GM12873 (cell line): ENCODE results near the gene ODC1.

ENCODE experiments used
- CTCF ChIP-seq: IDR thresholded peaks from 2 replicates; pipeline ENCODE4 v1.5.1; 2012; ENCODE audit warnings: low read depth, mild to moderate bottlenecking, moderate library complexity, low read length, control low read depth; ENCODE audit not compliant: insufficient read depth; ENCODE audit errors: missing control alignments

ODC1 gene

GRCh38 chr2:10476723-10477442, 28.8 kb upstream of the ODC1 start:
- no peak for TF ChIP-seq CTCF

GRCh38 chr2:10475811-10476660, 27.9 kb upstream of the ODC1 start:
- TF ChIP-seq CTCF: no peak

DNA sequence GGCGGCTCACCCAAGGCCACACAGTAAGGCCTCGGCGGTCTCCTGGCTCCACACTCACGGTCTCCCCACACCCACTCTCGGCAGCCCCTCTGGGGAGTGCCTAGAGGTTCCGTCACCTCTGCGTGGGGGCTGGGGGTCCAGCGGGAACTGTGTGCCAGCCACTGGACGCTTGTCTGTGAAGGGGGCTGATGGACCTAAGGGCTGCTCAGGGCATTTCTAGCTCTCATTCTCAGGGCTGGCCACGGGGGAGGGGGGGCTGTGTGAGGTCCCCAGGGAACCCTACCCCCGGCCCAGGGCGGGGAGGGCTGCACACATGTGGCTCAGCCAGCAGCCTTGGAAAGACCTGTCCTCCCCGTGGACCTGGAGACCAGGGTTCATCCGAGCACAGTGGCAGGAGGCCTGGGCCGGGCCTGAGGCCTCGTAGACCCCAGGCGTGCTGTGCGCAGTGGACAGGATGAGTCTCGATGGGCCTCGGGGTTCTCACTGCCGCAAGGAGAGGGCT, 27.1 kb upstream of the ODC1 start:
- no peak for TF ChIP-seq CTCF

DNA sequence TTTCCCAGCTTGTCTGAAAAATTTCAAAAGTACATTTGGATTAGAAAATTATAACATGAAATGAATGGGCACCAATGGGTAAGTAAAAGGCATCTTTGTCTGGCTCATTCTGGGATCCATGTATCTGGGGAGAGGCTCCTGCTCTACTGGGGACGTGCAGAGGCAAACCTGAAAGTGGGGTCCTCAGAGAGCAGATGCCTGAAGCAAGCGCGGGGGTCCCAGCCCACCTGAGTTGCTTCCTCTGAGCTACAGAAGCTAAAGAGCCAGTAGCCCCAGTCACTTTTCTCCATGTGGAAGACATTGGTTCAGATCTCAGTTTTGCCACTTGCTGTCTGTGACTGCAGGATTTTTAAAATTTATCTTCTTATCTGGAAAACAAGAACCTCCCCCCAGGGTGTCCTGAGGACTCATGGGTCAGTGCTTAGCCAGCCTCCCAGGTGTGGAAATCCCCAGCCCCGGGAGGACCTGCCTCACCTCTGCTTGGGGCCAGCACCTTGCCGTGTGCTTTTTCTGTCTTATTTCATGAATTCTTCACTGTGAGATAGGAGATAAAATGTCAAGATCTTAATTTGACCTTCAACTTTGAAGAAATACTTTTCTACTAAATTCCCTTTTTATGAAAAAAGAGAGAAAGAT, 25.1 kb upstream of the ODC1 start:
- TF ChIP-seq CTCF: no peak

- no peak for TF ChIP-seq CTCF
These were observed 23.8 kb upstream of the ODC1 start for GRCh38 chr2:10471955-10472354.

DNA sequence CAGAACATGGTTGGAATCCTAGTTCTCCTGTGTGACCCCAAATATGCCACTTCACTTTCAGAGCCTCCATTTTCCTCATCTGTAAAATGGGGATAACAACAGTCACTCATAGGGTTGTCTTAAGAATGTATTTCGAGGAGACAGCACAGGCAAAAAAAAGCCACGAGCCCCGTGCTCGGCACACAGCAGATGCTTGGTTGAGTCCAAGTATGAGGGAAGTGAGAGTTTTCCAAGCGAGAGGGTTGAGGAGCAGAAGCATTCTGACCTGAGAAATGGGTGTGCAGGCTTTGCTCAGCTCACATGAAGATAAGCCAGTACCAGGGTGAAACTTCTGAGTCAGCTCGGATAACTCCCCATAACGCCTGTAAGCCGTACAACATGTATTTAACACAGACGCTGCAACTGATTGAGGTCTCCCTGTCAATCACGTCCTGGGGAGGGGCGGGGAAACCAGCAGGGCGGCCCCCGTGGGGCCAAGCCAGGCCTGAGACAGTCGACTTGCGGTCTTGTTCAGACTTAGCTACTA, 23.0 kb upstream of the ODC1 start:
- TF ChIP-seq CTCF: no peak
